Liver (tissue), 3 donors: ENCODE measurements around the gene ECI2.

ENCODE experiments used
- CTCF ChIP-seq: fragments of 150-350 bp; IDR thresholded peaks from 2 replicates; pipeline ENCODE4 v1.5.1; 2017; ENCODE audit warnings: improper control_type of control experiment, low read depth, low read length; ENCODE audit not compliant: missing input control
- RAD21 ChIP-seq, 2 donors: IDR thresholded peaks; 2 replicates each; pipeline ENCODE4 v1.6.1; 2016; ENCODE audit warnings: antibody characterized with exemption in 2 of 2, mild to moderate bottlenecking in 2 of 2
- SP1 ChIP-seq: IDR thresholded peaks from 2 replicates; pipeline ENCODE4 v1.6.1; 2018; ENCODE audit warnings: antibody characterized with exemption, mild to moderate bottlenecking
- donor health status: healthy.
- donor health status: healthy.

GRCh38 chr6:4133941-4134838 is 1.2 kb downstream of the ECI2 start:
- TF ChIP-seq CTCF (no peak), SP1 (peak; percentile 31), RAD21 (IDR thresholded peaks at IDR 0.05) (no peak)
